Cortex of kidney (tissue), 1 donor: ENCODE measurements around the gene CST8.

Experiments used
- DNase-seq: peaks from one replicate; lab custom pipeline; 2025; lab: John Stamatoyannopoulos, UW

Gene CST8

GRCh38 chr20:23524146-23524545 is 33.2 kb downstream of the CST8 start:
- DNase-seq = no peak

- DNase-seq = no peak
These were observed 35.9 kb downstream of the CST8 start for GRCh38 chr20:23526850-23527249.

GRCh38 chr20:23528867-23529431 is 38.0 kb downstream of the CST8 start:
- DNase-seq = no peak

DNA sequence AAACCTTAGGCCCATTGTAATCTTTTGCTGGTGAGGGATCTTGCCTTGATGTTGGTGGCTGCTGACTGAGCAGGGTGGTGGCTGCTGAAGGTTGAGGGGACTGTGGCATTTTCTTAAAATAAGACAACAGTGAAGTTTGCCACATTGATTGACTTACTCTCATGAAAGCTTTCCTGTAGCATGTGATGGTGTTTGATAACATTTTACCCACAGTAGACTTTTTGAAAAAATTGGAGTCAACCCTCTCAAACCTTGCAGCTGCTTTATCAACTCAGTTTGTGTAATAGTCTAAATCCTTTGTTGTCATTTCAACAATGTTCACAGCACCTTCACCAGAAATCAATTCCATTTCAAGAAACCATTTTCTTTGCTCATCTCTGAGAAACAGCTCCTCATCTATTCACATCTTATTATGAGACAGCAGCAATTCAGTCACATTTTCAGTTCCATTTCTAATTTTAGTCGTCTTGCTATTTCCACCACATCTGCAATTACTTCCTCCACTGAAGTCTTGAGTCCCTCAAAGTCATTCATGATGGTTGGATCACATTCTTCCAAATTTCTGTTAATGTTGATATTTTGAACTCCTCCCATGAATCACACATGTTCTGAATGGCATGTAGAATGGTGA is 40.1 kb downstream of the CST8 start:
- no peak for DNase-seq

DNA sequence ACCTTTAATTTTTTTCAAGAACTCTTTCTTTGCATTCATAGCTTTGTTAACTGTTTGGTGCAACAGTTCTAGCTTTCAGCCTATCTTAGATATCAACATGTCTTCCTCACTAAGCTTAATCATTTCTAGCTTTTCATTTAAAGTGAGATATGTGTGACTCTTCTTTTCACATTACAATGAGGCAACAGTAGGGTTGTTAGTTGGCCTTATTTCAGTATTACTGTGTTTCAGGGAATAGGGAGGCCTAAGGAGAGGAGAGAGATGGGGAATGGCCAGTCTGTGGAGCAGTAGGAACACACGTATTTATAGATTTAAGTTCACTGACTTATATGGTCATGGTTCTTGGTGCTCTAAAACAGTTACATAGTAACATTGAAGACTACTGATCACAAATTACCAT is 41.6 kb downstream of the CST8 start:
- no peak for DNase-seq

DNA sequence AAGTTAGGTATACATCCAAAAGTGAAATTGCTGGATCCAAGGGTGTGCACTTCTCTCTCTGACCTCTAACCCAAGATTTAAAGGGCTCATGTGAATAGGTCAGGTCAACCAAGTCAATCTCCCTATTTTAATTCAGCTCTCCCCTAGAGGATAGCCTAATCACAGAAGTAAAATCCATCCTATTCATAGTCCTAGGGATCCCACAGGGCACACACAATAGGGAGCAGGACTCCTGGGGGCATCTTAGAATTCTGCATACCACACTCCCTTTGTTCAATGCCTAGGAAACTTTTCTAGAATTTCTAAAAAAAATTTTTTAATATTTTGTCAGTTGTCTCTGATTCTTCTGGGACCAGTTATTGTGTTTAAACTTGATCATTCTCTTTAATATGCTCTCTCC is 42.2 kb downstream of the CST8 start:
- DNase-seq = no peak

DNA sequence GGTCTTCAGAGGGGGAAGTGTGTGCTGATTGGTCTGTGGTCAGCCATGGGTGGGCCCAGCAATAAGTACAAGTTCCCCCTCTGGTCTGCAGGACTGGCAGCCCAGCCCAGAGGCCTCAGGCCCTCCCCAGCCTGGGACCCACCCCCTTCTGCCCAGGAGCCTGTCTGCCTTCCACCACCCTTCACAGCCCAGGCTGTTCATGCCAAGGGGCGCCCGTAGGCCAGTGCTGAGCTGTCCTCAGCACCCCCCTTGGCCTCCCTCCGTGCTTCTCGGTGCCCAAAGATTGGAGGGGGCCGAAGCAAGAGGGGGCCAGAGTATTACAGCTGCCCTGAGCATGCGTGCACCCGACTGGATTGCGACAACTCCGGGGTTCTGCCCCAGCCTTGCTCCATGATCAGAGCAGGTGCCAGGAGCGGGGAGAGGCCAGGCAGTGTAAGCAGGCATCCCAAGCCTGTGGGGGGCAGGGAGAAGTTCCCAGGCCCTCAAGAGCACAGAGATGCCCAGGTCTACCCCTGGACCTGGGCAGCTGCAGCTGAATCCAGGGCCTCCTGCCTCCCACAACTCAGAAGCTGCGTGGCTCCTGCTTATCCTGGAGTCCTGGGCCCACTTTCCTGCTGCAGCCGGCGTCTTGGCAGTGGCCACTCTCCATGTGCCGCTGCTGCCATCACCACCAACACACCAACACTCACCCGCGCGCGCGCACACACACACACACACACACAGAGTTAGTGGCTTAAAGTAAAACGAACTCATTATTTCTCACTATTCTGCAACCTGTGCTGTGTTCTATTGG is 44.1 kb downstream of the CST8 start:
- DNase-seq = no peak

DNA sequence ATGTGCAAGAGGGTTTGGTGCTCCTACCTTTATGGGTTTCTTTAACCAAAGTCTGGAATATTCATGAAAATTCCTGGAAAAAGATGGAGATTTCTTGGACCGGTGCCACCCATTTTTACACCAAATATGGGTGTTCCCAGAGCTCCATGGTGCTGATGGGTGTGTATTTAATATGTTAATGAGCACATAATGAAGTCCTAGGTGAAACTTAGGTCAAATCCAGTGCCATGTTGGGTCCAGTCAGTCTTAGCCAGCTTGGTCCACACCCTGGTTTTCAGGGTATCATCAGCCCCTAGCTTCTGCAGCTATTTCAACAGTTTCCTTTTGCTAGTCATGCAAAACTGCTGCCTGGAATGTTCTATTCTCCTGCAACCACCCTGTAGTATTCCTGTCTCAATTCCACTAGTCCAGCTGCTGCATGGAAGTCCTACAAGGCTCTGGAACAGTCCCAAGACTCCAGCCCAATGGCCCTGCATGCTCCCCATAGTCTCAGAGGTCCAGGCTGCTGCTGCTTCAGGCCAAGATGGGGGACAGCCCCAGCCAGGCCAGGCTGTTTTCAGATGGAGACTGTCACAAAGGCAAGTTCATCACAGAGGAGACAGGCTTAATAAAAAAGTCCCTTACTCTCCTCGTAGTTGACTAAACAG is 45.5 kb downstream of the CST8 start:
- DNase-seq = no peak

DNA sequence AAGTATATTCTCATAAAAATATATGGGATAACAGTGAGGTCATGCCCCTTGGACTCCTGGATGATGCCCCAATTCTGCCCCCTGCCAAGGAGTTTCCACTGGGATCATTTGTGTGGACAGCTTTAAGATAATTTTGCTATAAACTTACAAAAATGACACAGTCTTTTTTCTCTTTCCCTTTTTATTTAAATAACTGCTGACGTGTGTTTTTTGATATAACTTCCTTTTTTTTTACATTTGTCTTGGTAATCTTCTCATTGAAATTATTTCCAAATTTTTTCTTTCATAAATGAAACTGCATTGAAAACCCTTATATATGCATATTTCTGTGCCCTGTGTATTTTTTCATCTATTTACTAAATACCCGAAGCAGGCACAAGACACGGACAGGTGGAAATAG is 46.1 kb downstream of the CST8 start:
- no peak for DNase-seq

DNA sequence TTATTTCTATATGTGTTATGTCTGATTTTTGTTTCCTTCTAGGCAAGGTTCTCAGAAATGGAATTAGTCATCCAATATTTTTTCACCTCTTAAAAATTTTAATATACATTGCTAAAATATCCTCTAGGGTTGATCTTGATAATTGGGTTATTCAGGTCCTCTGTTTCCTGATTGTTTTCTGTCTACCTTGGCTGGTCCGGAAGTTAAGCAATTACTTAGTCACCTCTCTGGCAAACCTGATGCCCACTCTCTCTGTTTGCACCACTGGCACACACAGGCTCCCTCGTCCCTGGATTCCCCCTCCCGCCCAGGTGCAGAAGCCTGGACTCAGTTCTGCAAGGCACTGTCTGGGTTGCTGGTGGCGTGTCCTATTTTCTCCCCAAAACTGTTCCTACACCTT is 49.7 kb downstream of the CST8 start:
- no peak for DNase-seq

GRCh38 chr20:23541330-23541729 is 50.4 kb downstream of the CST8 start:
- no peak for DNase-seq

GRCh38 chr20:23541776-23542175 is 50.9 kb downstream of the CST8 start:
- no peak for DNase-seq

- no peak for DNase-seq
These were observed 51.9 kb downstream of the CST8 start for GRCh38 chr20:23542801-23543200.

- DNase-seq = no peak
These were observed 53.2 kb downstream of the CST8 start for GRCh38 chr20:23544133-23544532.
